SK-N-SH (cell line): ENCODE data around the gene AAMP. TPM values are rescaled to one million over a fixed set of nuclear protein-coding genes. Genes with fewer than 3 reads are reported as not detected.
A peak's percentile ranks its signal among the peaks of the same experiment; 100 is the strongest.

Experiments
- CTCF ChIA-PET: fragments of 300-600, 350-600 bp; formaldehyde crosslinking; extraction: SDS; loops from one replicate; lab custom pipeline; 2021; lab: Yijun Ruan, JAX
- POLR2A ChIA-PET: fragments of 350-600 bp; sonication (Branson Sonifier 250); formaldehyde crosslinking; extraction: SDS; loops from one replicate; lab custom pipeline; 2020; ENCODE audit warnings: antibody characterized with exemption, inconsistent platforms; lab: Yijun Ruan, JAX
- DNase-seq: peaks from one replicate; pipeline ENCODE4 v3.0.0; 2012
- H2AFZ ChIP-seq: fragments of 200-600 bp; sonication (generic); 2 replicates; pipeline ENCODE4 v1.8.1; 2016; ENCODE audit warnings: antibody characterized with exemption, mild to moderate bottlenecking, low read depth
- H3F3A ChIP-seq: fragments of 200-600 bp; sonication (generic); replicated peaks from 2 replicates; pipeline ENCODE3; 2016; ENCODE audit warnings: antibody characterized with exemption, mild to moderate bottlenecking; ENCODE audit not compliant: insufficient read depth
- H3K27ac ChIP-seq, 2 experiments: fragments of 200-500 bp in 1 of 2; fragments of 200-600 bp in 1 of 2; sonication (Bioruptor generic) in 1 of 2; sonication (generic), shearing (Covaris generic) in 1 of 2; 2 replicates each; pipeline versions ENCODE4 v1.5.1 to v1.6.1; 2014 to 2016; ENCODE audit warnings: low read depth in 2 of 2, inconsistent platforms in 1 of 2, low read length in 1 of 2, mild to moderate bottlenecking in 1 of 2, mixed read lengths in 1 of 2
- H3K27me3 ChIP-seq: fragments of 200-600 bp; sonication (generic), shearing (Covaris generic); 2 replicates; pipeline ENCODE4 v1.6.1; 2016; ENCODE audit warnings: mixed run types; ENCODE audit not compliant: insufficient read depth
- H3K36me3 ChIP-seq, 2 experiments: fragments of 200-500 bp in 1 of 2; fragments of 200-600 bp in 1 of 2; sonication (Bioruptor generic) in 1 of 2; sonication (generic) in 1 of 2; replicated peaks in 1 of 2; 2 replicates each; pipeline versions ENCODE3 to v1.5.1; 2014 to 2016; ENCODE audit warnings: low read length in 1 of 2, mild to moderate bottlenecking in 1 of 2; ENCODE audit not compliant: insufficient read depth in 2 of 2, control insufficient read depth in 1 of 2
- H3K4me1 ChIP-seq, 2 experiments: fragments of 200-500 bp in 1 of 2; fragments of 200-600 bp in 1 of 2; sonication (Bioruptor generic) in 1 of 2; sonication (generic), shearing (Covaris generic) in 1 of 2; 2 replicates each; pipeline versions ENCODE4 v1.5.1 to v1.6.1; 2014 to 2016; ENCODE audit warnings: low read depth in 1 of 2, low read length in 1 of 2, mixed run types in 1 of 2; ENCODE audit not compliant: insufficient read depth in 2 of 2, control insufficient read depth in 1 of 2
- H3K4me2 ChIP-seq: fragments of 200-600 bp; sonication (generic), shearing (Covaris generic); 2 replicates; pipeline ENCODE4 v1.6.1; 2017; ENCODE audit warnings: mixed run types
- H3K4me3 ChIP-seq, 2 experiments: fragments of 200-500 bp in 1 of 2; fragments of 200-600 bp in 1 of 2; sonication (Bioruptor generic) in 1 of 2; sonication (generic), shearing (Covaris generic) in 1 of 2; 2 replicates each; pipeline versions ENCODE4 v1.5.1 to v1.8.1; 2014 to 2016; ENCODE audit warnings: low read depth in 2 of 2, inconsistent platforms in 1 of 2, low read length in 1 of 2, mild to moderate bottlenecking in 1 of 2, mixed read lengths in 1 of 2, moderate library complexity in 1 of 2
- H3K79me2 ChIP-seq: fragments of 200-600 bp; sonication (generic); 2 replicates; pipeline ENCODE4 v1.8.1; 2017; ENCODE audit warnings: mild to moderate bottlenecking; ENCODE audit not compliant: insufficient read depth
- H3K9ac ChIP-seq: fragments of 200-600 bp; sonication (generic); 2 replicates; pipeline ENCODE4 v1.6.1; 2017; ENCODE audit warnings: mixed run types
- H3K9me2 ChIP-seq: fragments of 200-600 bp; sonication (generic); 2 replicates; pipeline ENCODE4 v1.6.1; 2017; ENCODE audit warnings: mixed run types
- H3K9me3 ChIP-seq: fragments of 200-600 bp; sonication (generic); 2 replicates; pipeline ENCODE4 v1.6.1; 2017; ENCODE audit warnings: mixed run types, mild to moderate bottlenecking, moderate library complexity
- H4K20me1 ChIP-seq: fragments of 200-600 bp; sonication (generic); 2 replicates; pipeline ENCODE4 v1.6.1; 2017; ENCODE audit warnings: mild to moderate bottlenecking, mixed run types; ENCODE audit not compliant: insufficient read depth
- FOSL2 ChIP-seq: IDR thresholded peaks from 2 replicates; pipeline ENCODE4 v1.4.0; 2012; ENCODE audit warnings: low read depth, mild to moderate bottlenecking, moderate library complexity, borderline replicate concordance
- IRF3 ChIP-seq: fragments of 150-350 bp; IDR thresholded peaks from 2 replicates; pipeline ENCODE4 v1.6.1; 2016; ENCODE audit warnings: mild to moderate bottlenecking, low read depth, low read length
- JUND ChIP-seq: IDR thresholded peaks from 2 replicates; pipeline ENCODE4 v1.4.0; 2012
- MAX ChIP-seq: IDR thresholded peaks from 2 replicates; pipeline ENCODE4 v1.4.0; 2012; ENCODE audit warnings: low read depth
- NRF1 ChIP-seq: IDR thresholded peaks from 2 replicates; pipeline ENCODE4 v1.6.1; 2012; ENCODE audit warnings: low read depth, mild to moderate bottlenecking, low read length
- SIN3A ChIP-seq: IDR thresholded peaks from 2 replicates; pipeline ENCODE4 v1.6.1; 2012; ENCODE audit warnings: low read depth, mild to moderate bottlenecking, low read length, moderate library complexity, borderline replicate concordance
- TAF1 ChIP-seq: IDR thresholded peaks from 2 replicates; pipeline ENCODE4 v1.6.1; 2012; ENCODE audit warnings: low read depth, mild to moderate bottlenecking, low read length, moderate library complexity, borderline replicate concordance
- ZBTB33 ChIP-seq: IDR thresholded peaks from 2 replicates; pipeline ENCODE4 v1.4.0; 2012; ENCODE audit warnings: low read depth, borderline replicate concordance
- WGBS: methylation state at CpG from one replicate; pipeline ENCODE4 v1.1.6; 2017; ENCODE audit warnings: low lambda C conversion rate; 5-methylcytosine and 5-hydroxymethylcytosine counted together
- polyA plus RNA-seq, 3 experiments: library from polyadenylated mRNA; depleted of rRNA; stranded (reverse); fragments of >200 nt; gene quantifications; 2 replicates each; pipeline ENCODE4 v1.2.3, GENCODE V29; 2012

AAMP gene
- polyA plus RNA-seq, 1 of the 3 experiments (the other 2 are of a cell fraction): 276 TPM

GRCh38 chr2:218216336-218216673 is 53.6 kb downstream of the AAMP start:
- H3F3A ChIP-seq: peaks cover 8% of the 10 kb centered on the region
- H3K36me3 ChIP-seq: peaks cover 13 to 14% of the 10 kb centered on the region in 2 experiments
- H3K9ac ChIP-seq: peak overlapping the region; percentile 96; the same call in 1 of the 2 replicates
- no peaks in the 10 kb centered on the region for H3K27me3 ChIP-seq
- H3K4me1 ChIP-seq: peaks cover 18 to 23% of the 10 kb centered on the region in 2 experiments; a peak in 3 of 4 replicates
- ChIA-PET POLR2A (interaction anchor here (1.0 to 1.3 kb wide), 3 partner anchors 11 to 31 kb away, joined by 3 to 6 read pairs (median 3); no protein-coding TSS in a partner anchor), CTCF (interaction anchor here (0.6 to 1.0 kb wide), 2 partner anchors 28 to 637 kb away, joined by 3 read pairs; no protein-coding TSS in a partner anchor)
- WGBS: 78% methylated on average over 9 of the region's 9 CpGs
- peak overlapping the region; percentile 87 to 94 for H3K27ac ChIP-seq
- H3K9me3 ChIP-seq: no peaks in the 10 kb centered on the region
- peak overlapping the region; percentile 86 for H3K4me2 ChIP-seq
- H2AFZ ChIP-seq: peak overlapping the region; percentile 98
- peaks cover 35% of the 10 kb centered on the region for H4K20me1 ChIP-seq
- DNase-seq: no peak
- peak overlapping the region; percentile 83 to 94 for H3K4me3 ChIP-seq
- peaks cover 48% of the 10 kb centered on the region for H3K79me2 ChIP-seq
- no peak for TF ChIP-seq MAX
- TF ChIP-seq TAF1: no peak
- no peak for TF ChIP-seq JUND
- no peak for TF ChIP-seq FOSL2
- TF ChIP-seq SIN3A: no peak
- TF ChIP-seq IRF3: no peak
- no peak for TF ChIP-seq ZBTB33
- no peak for TF ChIP-seq NRF1
- no peaks in the 10 kb centered on the region for H3K9me2 ChIP-seq

Other genes starting within 250 kb of the AAMP start
- gene RUFY4, start 200.9 kb downstream of the AAMP start, polyA plus RNA-seq (2012; rRNA removed): not detected in 2 replicates
- not detected in 2 replicates for gene CXCR2, start 144.1 kb downstream of the AAMP start, polyA plus RNA-seq (2012; rRNA removed)
- not detected in 2 replicates for gene CXCR1, start 103.2 kb downstream of the AAMP start, polyA plus RNA-seq (2012; rRNA removed)
- 319 and 387 TPM in 2 replicates for gene ARPC2, start 52.9 kb downstream of the AAMP start, polyA plus RNA-seq (2012; rRNA removed)
- 0.08 and 0.13 TPM in 2 replicates for gene GPBAR1, start 9.1 kb downstream of the AAMP start, polyA plus RNA-seq (2012; rRNA removed)
- gene PNKD, start 382 bp upstream of the AAMP start, polyA plus RNA-seq (2012; rRNA removed): 92.2 and 101 TPM in 2 replicates
- 7.3 and 7.8 TPM in 2 replicates for gene TMBIM1, start 22.4 kb upstream of the AAMP start, polyA plus RNA-seq (2012; rRNA removed)
- gene CATIP, start 86.7 kb upstream of the AAMP start, polyA plus RNA-seq (2012; rRNA removed): 0.18 and 0.26 TPM in 2 replicates
- gene SLC11A1, start 112.1 kb upstream of the AAMP start, polyA plus RNA-seq (2012; rRNA removed): 0.26 and 0.31 TPM in 2 replicates
- 78.5 and 88.0 TPM in 2 replicates for gene CTDSP1, start 129.7 kb upstream of the AAMP start, polyA plus RNA-seq (2012; rRNA removed)
- under 0.01 and 0.02 TPM in 2 replicates for gene VIL1, start 149.0 kb upstream of the AAMP start, polyA plus RNA-seq (2012; rRNA removed)